GM18499 (cell line): ENCODE measurements around the gene SLC15A2.
"Not testable (repeated sequence)": the region's sequence is repeated elsewhere in the genome, so short reads cannot be mapped to it uniquely, and the experiment has no call there.

Experiments used
- ATAC-seq: cut with Tn5 transposase; IDR thresholded peaks from one replicate; pipeline ENCODE4 v1.9.1; 2021; ENCODE audit warnings: moderate number of reproducible peaks; ENCODE audit not compliant: insufficient read depth, unreplicated experiment

SLC15A2 gene

GRCh38 chr3:121918779-121919483, 24.7 kb downstream of the SLC15A2 start:
- no peak for ATAC-seq

DNA sequence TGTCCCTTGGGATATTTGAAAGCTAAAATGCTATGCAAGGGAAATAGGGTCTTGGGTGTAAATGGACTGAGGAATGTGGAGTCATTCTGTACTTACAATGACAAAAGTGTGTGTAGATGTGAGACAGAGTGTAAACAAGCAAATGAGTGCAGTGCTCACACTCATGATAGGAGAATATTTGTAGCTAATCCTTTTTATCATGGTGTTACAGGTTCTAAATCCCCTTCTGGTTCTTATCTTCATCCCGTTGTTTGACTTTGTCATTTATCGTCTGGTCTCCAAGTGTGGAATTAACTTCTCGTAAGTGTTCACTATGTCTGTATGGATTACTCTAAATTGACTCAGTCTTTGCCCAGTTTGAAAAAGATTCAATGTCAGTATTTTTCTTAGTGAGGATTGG, 30.5 kb downstream of the SLC15A2 start:
- no peak for ATAC-seq

DNA sequence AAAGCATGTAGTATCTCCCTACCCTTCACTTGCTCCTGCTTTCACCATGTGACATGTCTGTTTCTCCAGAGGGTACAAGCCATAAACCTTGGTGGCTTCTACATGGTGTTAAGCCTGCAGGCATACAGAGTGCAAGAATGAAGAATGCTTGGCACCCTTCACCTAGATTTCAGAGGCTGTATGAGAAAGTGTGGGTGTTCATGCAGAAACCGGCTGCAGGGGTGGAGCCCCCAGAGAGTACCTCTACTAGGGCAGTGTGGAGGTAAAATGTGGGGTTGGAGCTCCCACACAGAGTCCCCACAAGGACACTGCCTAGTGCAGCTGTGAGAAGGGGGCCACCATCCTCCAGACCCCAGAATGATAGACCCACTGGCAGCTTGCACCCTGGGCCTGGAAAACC, 32.2 kb downstream of the SLC15A2 start:
- no peak for ATAC-seq

GRCh38 chr3:121938141-121938855, 44.1 kb downstream of the SLC15A2 start:
- not testable (repeated sequence) for ATAC-seq

GRCh38 chr3:121941592-121941991, 47.4 kb downstream of the SLC15A2 start:
- no peak for ATAC-seq

DNA sequence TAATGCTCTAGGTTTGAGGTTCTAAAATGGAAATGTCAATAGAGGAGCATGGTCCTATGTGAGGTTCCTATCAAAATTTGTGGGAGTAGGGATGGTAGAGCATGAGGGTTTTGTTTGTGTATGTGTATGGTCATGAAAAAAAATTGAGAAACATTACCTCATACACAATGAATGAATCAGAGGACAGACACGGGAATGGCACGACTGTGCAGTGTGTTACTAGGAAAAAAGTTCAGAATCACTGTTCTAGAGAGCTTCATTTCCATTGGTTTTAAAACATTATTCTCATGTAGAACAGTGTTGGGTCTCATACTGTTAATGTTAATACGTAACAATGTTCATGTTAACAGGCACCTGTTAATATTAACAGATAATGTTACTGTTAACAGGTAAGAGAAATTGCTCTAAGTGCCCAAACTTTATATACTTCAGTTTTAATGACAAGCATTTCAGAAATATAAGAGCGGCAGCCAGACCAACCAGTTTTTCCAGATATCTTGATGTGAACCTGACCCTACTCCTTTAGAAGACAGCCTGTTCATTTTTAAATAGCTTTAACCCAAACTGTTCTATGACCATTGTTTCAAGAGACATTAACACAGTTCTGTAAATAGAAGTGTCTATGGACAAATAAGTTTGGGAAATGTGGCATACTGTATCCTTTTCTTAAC, 48.0 kb downstream of the SLC15A2 start:
- no peak for ATAC-seq

DNA sequence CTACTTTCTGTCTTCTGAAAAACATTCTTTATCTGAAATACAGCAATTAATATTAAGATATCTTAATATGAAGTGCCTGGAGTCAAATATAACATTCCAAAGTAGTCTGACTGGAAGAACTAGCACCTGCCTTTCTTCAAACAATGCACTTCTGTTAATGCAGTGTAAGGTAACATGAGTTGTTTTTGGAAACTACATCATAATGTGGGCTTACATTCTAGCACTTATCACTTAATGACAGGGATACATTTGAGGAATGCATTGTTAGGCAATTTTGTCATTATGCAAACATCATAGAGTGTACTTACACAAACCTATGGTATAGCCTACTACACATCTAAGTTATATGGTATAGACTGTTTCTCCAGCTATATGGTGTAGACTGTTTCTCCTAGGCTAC, 49.2 kb downstream of the SLC15A2 start:
- no peak for ATAC-seq

- ATAC-seq = no peak
Measured at GRCh38 chr3:121948641-121949040, 54.4 kb downstream of the SLC15A2 start.

DNA sequence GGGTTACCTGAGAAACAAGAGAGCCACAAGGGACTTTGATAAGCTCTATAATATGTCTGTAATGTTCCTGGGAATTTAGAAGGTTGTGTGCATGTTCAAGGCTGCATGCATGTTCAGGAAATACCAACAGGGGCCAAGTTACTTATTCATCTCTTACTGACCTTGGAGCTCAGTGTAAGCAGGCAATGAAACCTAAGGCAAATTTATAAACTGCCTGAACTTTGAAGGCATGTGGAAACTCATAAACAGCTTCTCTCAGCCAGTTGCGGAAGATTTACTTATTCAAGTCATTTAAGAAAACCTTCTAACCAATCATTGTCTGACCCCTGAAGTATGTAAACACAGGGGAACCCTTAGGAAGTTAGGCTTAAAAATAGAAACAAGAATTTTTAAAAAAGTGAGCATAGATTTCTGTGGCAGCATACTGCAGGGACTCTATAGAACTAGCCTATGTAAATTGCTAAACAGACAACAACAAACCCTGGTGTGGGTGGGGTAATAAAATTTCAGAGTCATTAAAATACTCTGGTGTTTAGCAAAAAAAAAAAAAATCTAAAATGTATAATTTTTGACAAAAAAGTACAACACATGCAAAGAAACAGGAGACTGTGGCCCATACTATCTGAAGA, 57.2 kb downstream of the SLC15A2 start:
- no peak for ATAC-seq

DNA sequence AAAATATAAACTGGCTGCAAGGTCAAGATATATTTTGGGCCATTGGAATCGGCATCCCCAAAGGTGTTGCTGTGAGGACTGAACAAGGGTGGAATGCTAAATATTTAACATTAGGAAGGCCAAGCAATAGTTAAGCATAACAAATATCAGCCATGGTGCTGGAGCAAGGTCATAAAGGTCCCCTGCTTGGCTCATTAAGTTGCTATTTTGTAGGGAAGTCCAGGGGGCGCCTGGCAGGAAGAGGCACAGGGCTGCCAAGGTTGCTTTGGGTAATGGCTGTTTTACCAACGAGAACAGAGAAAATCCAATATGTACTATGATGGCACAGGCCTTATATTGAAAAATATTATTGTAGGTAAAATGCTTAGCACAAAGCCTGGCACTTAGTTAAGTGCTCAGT, 62.2 kb downstream of the SLC15A2 start:
- ATAC-seq = no peak

GRCh38 chr3:121957674-121958415, 63.6 kb downstream of the SLC15A2 start:
- no peak for ATAC-seq

DNA sequence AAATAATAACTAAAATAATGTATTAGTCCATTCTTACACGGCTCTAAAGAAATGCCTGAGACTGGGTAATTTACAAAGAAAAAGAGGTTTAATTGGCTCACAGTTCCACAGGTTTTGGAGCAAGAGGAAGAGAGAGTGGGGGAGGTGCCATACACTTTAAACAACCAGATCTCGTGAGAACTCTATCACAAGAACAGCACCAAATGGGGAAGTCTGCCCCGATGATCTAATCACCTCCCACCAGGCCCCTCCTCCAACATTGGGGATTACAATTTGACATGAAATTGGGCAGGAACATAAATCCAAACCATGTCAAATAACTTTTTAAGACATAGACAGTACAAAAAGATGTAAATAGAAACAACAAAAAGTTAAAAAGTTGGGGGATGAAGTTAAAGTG, 64.6 kb downstream of the SLC15A2 start:
- no peak for ATAC-seq

DNA sequence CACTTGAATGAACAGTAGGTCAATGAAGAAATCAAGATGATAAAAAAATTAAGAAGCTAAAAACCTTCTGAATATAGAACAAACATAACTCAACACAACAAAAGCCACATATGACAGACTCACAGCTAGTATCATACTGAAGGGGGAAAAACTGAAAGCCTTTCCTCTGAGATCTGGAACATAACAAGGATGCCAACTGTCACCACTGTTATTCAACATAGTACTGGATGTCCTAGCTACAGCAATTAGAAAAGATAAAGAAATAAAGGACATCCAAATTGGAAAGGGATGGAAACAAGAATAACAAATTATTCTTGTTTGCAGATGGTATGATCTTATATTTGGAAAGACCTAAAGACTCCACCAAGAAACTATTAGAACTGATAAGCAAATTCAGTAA, 67.1 kb downstream of the SLC15A2 start:
- ATAC-seq = no peak

- ATAC-seq = no peak
Measured at GRCh38 chr3:121962443-121962842, 68.2 kb downstream of the SLC15A2 start.

- ATAC-seq = no peak
Measured at GRCh38 chr3:121963608-121964007, 69.4 kb downstream of the SLC15A2 start.

DNA sequence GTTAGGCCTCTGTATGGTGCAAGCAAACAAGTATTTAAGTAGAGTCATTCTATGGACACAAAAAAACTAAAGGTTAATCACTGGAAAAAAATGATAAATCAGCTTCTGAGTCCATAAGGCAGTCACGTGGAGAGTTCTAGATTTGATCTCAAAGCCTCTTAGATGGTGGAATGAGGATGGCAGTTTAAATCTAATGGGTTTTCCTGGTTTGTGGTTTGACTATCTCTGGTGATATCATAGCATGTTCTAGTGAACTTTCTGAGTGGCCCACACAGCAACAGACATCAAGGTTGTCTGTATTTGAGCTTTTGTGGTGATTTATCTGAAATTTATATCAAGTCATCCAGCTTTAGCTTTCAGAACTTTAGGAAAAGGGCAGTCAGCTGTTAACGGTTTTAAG, 75.4 kb downstream of the SLC15A2 start:
- ATAC-seq = no peak

DNA sequence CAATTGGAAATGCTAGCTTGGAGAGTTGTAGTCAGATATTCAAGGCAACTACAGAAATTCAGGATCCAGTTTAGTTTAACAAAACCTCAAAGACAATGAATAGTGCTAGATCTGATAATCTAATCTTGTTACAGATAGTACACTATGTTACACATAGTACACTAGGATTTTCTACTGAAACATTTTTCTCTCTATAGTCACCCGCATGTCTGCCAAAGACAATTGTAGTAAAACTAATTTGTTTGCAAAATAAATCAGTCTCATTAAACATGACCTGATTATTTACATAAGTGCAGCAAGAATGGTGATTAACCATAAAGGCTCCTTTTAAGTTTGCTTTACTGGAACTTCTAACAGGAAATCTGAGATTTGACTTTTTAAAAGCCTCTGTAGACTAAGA, 75.8 kb downstream of the SLC15A2 start:
- no peak for ATAC-seq

DNA sequence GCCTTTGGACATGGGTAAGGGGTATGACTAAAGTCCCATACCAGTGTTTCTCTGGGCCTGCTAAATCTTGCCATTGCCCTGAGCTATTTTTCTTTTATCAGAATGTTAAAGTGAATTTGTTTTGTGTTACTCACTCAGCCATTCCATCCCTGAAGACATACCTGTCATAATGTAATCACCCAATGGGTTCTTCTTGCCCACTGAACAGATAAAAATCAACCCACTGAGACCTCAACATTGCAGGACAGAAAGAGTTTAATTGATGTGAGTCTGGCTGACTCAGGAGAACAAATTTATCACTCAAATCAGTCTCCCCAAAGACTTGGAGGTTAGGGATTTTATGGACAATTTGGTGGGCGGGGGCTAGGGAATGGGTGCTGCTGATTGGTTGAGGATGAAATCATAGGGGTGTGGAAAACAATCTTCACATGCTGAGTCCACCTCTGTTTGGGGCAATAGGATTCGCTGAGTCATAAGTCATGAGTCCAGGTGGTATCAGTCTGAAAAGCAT, 80.5 kb downstream of the SLC15A2 start:
- no peak for ATAC-seq

GRCh38 chr3:121975702-121976302, 81.6 kb downstream of the SLC15A2 start:
- no peak for ATAC-seq

- no peak for ATAC-seq
Measured at GRCh38 chr3:121976727-121977126, 82.5 kb downstream of the SLC15A2 start.
